NCI-H2171 (cell line): ENCODE measurements around the gene KBTBD4.
A peak's percentile ranks its signal among the peaks of the same experiment; 100 is the strongest.
"Not testable (repeated sequence)": the region's sequence is repeated elsewhere in the genome, so short reads cannot be mapped to it uniquely, and the experiment has no call there.

ENCODE experiments used
- DNase-seq: peaks from one replicate; lab custom pipeline; 2025; lab: John Stamatoyannopoulos, UW

KBTBD4 gene

DNA sequence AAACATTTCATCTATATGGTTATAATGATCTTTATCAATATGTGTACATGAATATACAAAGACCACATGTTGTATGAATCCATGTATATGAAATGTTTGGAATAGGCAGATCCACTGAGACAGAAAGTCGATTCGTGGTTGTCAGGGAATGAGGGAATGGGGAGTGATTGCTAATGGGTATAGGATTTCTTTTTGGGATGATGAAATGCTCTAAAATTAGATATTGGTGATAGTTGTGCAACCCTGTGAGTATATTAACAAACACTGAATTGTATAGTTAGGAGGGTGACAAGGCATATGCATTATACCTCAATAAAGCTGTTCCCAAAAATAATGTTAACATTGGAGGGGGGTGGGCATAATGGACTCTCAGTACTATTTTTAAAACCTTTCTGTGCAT, 18.3 kb downstream of the KBTBD4 start:
- DNase-seq, result no peak

DNA sequence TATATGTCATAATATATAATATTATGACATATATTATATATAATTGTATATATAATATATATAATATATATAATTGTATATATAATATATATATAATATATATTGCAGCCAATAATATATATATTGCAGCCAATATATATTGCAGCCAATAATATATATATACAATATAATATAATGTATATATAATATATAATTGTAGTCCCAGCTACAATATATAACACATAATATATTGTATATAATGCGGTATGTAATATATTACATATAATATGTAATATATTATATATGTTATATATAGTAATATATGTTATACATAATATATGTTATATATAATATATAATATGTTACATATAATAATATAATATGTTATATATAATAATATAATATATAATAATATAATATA, 20.1 kb downstream of the KBTBD4 start:
- no peak for DNase-seq

DNA sequence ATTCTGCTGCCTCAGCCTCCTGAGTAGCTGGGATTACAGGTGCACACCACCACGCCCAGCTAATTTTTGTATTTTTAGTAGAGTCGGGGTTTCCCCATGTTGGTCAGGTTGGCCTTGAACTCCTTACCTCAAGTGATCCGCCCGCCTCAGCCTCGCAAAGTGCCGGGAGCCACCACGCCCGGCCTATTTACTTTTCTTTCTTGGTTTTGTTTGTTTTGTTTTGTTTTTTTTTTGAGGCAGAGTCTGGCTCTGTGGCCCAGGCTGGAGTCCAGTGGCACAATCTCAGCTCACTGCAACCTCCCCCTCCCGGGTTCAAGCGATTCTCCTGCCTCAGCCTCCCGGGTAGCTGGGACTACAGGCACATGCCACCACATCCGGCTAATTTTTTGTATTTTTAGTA, 21.8 kb downstream of the KBTBD4 start:
- not testable (repeated sequence) for DNase-seq

DNA sequence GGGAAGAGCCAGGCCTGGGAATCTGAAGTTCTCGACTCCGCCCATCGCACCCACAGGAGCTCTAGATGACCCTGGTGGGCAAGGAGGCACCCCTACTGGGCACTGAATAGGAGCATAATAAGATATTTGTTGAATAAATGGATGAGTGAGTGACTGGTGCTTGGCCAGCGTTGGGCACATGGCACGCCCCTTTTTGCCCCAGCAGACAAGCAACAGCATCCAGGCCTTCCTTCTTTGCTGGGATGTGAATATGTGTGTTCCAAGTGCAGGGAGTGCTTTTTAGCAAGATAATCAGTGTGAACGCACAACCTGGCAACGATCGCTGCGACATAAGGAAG, 25.4 kb downstream of the KBTBD4 start:
- no peak for DNase-seq

GRCh38 chr11:47552566-47553405, 26.0 kb downstream of the KBTBD4 start, which contains the start of gene CELF1:
CELF1 (minus strand) TSS chr11:47553132; CDS start chr11:47499523, 53,609 bp downstream.
- DNase-seq, result peak; percentile 94

GRCh38 chr11:47552056-47552565, 26.7 kb downstream of the KBTBD4 start:
- no peak for DNase-seq

DNA sequence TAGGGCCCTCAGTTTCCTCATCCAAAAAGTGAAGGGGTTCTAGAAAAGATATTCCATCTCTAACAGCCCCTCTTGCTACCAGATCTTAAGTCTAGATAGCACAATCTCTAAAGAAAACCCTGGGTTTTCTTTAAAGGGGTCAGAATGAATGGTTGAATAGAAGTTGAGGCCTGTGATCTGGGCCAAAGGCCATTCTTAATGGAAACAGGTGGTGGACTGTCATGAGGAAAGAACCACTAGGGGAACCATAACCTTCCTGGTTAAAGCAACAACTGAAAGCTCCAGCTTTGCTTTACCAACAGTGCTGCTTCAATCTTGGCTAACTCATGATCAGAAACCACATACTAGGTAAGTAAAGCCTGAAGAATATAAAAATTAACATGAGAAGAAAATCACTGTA, 27.7 kb downstream of the KBTBD4 start:
- DNase-seq, result no peak

DNA sequence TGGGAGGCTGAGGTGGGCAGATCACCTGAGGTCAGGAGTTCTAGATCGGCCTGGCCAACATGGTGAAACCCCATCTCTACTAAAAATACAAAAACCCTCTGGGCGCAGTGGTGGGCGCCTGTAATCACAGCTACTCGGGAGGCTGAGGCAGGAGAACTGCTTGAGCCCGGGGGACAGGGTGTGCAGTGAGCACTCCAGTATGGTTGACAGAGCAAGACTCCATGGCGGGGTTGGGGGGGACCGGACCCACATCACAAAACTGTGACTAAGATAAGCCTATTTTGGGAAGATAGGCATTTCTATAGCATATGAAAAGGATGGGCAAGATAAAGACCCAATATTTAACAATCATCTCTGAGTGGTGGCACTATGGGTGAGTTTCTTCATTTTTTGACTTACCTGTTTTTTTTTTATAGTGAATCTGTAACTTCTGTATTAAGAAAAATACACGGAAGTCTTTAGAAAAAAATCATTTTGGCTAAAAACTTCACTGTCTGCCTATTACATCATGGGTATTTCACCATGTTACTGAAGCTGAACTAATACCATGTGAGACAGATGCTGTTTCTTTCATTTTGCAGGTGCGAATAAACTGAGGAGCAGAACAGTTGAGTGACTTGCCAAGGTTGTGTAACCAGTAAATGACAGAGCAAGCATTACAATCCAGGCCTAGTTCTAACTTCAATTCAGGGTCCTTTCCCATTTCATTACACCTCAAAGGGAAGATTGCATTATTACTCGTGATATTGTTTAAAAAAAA, 28.3 kb downstream of the KBTBD4 start:
- no peak for DNase-seq

- DNase-seq, result not testable (repeated sequence)
These were observed 32.5 kb downstream of the KBTBD4 start for GRCh38 chr11:47546274-47546673.

GRCh38 chr11:47545298-47545697, 33.5 kb downstream of the KBTBD4 start:
- no peak for DNase-seq

GRCh38 chr11:47541070-47541469, 37.7 kb downstream of the KBTBD4 start:
- DNase-seq, result no peak

DNA sequence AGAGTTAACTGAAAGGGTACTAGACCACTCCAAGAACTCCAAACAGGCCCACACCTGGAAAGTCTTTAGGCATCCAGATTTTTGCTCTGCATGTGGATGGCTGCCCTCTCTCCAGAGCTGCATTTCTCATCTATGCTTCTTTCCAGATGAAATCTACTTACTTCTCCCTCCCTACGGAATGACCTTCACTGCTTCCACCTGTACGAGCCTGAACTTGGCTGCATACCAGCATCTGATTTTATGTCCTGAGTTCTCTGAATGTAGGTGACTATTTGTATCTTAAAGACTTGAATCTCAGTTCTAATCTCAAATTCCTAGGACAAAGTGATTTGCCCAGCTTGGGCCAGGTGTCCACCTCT, 39.1 kb downstream of the KBTBD4 start:
- DNase-seq, result no peak

DNA sequence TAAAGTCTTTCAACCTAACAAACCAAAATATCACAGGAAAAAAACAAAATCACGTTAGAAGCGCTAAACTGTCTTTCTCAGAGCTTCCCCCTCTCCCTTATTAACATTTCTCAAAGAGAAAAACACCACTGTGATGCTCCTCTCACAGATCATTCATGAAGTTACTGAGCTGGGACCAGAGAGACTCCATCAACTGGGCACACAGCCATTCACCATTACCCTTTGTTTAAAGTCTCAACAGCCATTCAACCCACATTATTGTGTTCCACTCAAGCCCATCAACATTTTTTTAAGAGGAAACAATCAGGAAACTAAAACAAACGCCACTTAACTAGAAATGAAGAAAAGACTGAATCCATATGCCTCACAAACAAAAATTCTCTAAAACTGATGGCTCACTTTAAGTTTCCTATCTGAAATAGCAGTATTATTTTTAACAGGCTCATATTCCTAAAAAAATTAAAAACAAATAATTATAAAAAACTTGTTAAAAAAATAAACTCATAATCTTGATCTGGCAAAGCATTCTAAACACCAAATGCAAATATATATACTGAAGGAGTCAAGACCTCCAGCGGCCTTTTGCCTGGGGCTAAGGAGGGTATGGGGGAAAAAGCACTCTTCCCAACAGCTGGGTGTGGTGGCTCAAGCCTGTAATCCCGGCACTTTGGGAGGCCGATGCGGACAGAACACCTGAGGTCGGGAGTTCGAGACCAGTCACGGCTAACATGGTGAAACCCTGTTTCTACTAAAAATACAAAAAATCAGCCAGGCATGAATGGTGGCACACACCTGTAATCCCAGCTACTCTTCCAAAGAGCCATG, 39.8 kb downstream of the KBTBD4 start:
- no peak for DNase-seq

DNA sequence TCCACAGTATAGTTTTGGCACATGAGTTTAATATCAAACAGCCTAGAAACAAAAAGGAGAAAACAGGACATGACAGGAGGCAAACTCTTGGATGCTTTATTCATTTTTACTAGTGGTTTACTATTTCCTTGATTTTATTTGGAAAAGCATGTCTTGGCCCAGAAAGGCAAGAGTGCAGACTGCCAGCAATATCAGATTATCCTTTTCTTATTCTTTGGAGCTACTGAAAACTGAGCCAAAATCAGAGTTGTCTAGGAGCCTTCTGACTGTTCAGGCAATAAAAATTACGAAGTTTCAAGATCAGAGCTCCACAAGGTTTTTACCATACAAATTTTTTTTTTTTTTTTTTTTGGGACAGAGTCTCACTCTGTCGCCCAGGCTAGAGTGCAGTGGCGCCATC, 41.9 kb downstream of the KBTBD4 start:
- no peak for DNase-seq

DNA sequence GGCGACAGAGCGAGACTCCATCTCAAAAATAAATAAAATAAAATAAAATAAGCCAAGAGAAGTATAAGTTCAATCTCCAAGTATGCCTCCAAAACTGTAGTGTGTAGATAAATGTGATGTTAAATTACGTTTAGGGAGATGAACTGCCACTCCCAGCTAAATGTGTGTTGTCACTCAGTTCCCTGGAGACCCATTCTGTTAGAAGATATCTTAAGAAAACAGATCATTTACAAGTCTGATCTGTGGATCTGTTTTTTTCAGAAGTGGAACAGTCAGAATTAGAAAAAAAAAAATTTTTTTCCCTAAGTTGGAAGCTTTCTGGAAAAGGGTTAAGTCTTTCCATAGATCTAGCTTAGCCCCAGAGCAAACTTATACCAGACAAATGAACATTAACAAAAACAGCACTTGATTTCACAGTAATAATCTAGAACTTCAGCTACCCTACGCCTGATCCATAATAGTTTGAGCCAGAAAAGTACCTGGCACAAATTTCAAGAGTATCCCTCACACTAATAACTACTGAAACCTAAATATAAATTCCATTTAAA, 44.0 kb downstream of the KBTBD4 start:
- DNase-seq, result no peak

DNA sequence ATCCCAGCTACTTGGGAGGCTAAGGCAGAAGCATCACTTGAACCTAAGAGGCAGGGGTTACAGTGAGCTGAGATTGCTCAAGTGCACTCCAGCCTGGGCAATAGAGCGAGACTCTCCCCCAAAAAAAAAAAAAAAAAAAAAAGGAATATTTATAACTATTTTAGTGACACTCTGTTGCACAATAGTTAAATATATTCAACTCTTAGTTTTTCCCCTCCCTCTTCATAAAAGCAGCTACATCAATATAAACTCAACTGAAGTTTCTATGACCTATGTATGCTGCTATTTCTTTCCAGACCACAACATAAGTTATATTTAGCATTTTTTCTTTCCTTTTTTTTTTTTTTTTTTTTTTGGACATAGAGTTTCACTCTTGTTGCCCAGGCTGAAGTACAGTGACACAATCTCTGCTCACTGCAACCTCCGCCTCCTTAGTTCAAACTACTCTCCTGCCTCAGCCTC, 45.0 kb downstream of the KBTBD4 start:
- no peak for DNase-seq

GRCh38 chr11:47532597-47533213, 46.1 kb downstream of the KBTBD4 start:
- no peak for DNase-seq

DNA sequence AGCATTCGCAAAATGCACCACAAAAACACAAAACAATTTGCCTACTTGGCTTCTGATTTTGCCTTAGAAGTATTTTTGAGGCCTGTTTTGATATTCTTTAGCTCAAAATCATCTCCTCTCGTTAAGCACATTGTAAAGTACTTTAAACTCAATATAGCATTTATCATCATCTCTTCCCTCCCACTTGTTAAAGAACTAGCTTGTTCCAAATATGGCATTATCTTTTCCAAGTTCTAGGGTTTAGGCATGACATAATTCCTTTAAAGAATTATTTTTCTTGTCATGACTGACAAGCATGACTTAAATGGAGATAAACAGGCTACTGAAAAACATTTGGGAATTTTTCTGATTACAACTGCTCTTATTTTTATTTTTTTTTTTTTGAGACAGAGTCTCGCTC, 47.1 kb downstream of the KBTBD4 start:
- DNase-seq, result no peak

- not testable (repeated sequence) for DNase-seq
These were observed 48.0 kb downstream of the KBTBD4 start for GRCh38 chr11:47530721-47531120.

- no peak for DNase-seq
These were observed 48.8 kb downstream of the KBTBD4 start for GRCh38 chr11:47529951-47530350.

DNA sequence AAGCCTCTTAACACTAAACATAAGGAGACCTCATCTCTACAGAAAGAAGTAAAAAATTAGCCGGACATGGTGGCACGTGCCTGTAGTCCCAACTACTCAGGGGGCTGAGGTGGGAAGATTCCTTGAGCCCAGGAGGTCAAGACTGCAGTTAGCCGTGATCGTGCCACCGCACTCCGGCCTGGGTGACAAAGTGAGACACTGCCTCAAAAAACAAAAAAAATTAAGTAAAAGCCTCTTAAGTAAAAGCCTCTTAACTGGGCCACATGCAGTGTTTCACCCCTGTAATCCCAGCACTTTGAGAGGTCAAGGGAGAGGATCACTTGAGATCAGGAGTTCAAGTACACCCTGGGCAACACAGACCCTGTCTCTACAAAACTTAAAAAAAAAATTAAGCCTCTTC, 51.6 kb downstream of the KBTBD4 start:
- no peak for DNase-seq
